GM18909 (cell line): ENCODE measurements around the gene TAMALIN.

Source experiments
- ATAC-seq: cut with Tn5 transposase; IDR thresholded peaks from one replicate; pipeline ENCODE4 v1.9.1; 2021; ENCODE audit warnings: mild to moderate bottlenecking; ENCODE audit not compliant: unreplicated experiment, poor library complexity

Gene TAMALIN

GRCh38 chr12:52052468-52053186 lies 45.9 kb downstream of the TAMALIN start:
- no peak for ATAC-seq

GRCh38 chr12:52053536-52054209 lies 46.9 kb downstream of the TAMALIN start:
- no peak for ATAC-seq

- ATAC-seq = no peak
Observed at GRCh38 chr12:52054231-52054832, 47.6 kb downstream of the TAMALIN start.

- ATAC-seq = no peak
Observed at GRCh38 chr12:52054833-52055730, 48.3 kb downstream of the TAMALIN start.

GRCh38 chr12:52055731-52056711 lies 49.3 kb downstream of the TAMALIN start:
- no peak for ATAC-seq

GRCh38 chr12:52056801-52057637 lies 50.3 kb downstream of the TAMALIN start:
- no peak for ATAC-seq

GRCh38 chr12:52057638-52058576 lies 51.2 kb downstream of the TAMALIN start:
- ATAC-seq = no peak

GRCh38 chr12:52058631-52059361 lies 52.0 kb downstream of the TAMALIN start:
- no peak for ATAC-seq

- no peak for ATAC-seq
Observed at GRCh38 chr12:52059582-52060497, 53.1 kb downstream of the TAMALIN start.

- no peak for ATAC-seq
Observed at GRCh38 chr12:52060498-52061177, 53.9 kb downstream of the TAMALIN start.

- no peak for ATAC-seq
Observed at GRCh38 chr12:52061470-52062166, 54.9 kb downstream of the TAMALIN start.

- ATAC-seq = no peak
Observed at GRCh38 chr12:52062167-52063081, 55.7 kb downstream of the TAMALIN start.

- ATAC-seq = no peak
Observed at GRCh38 chr12:52063082-52063924, 56.6 kb downstream of the TAMALIN start.
